ENCODE data around the gene ANGPTL8. TPM values are rescaled to one million over a fixed set of nuclear protein-coding genes. Genes with fewer than 3 reads are reported as not detected.

ANGPTL8 gene
- total RNA-seq, 1 experiment from 2014 or later = not detected

DNA sequence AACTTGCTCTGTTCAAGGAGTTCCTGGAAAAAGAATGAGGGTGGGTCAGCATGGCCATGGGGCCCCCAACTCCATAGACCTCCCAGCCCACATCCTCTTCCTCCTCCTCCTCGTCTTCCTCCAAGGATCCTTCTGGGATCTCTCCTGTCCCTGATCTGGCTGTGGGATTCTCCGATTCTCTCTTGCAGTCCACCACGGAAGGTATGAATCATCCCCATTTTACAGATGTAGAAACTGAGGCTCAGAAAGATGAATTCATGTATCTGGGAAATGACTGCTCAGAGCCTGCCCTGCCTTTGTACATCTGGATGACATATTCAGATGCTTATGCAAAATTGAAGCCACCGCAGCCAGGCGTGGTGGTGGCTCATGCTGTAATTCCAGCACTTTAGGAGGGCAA, 39.9 kb upstream of the ANGPTL8 start:
- no peaks in the 10 kb centered on the region for H3K9me3 ChIP-seq (ENCODE audit: control insufficient read depth, insufficient read depth, low read depth, low read length)
- no peaks in the 10 kb centered on the region for H3K27me3 ChIP-seq (ENCODE audit: control insufficient read depth, insufficient read depth, low read length)
- ATAC-seq (no peak), DNase-seq (ENCODE audit: low read depth, low spot score) (no peak)
- no TSS peak for BruUV-seq (replicated peaks)
- H3K27ac ChIP-seq (ENCODE audit: low read length) = peak overlapping the region; percentile 82; the same call in 1 of the 2 replicates
- no peak for TF ChIP-seq CTCF (IDR thresholded peaks at IDR 0.05)
- TF ChIP-seq TCF7L2 (IDR thresholded peaks at IDR 0.05; ENCODE audit: low read depth, low read length) = no peak
- no peak for TF ChIP-seq REST (IDR thresholded peaks at IDR 0.05; ENCODE audit: insufficient read depth in 1 of 2, low read depth in 2 of 2, low read length in 1 of 2)
- TF ChIP-seq SIN3A (IDR thresholded peaks at IDR 0.05; ENCODE audit: borderline replicate concordance, insufficient read depth, low read depth, low read length) = no peak
- no peak for TF ChIP-seq POLR2AphosphoS5 (IDR thresholded peaks at IDR 0.05; ENCODE audit: low read depth, low read length)
- peaks cover 28% of the 10 kb centered on the region for H3K4me1 ChIP-seq (ENCODE audit: control insufficient read depth, insufficient read depth, low read length)
- no peak overlapping the region for H3K4me3 ChIP-seq (ENCODE audit: low read depth in 2 of 2, low read length in 2 of 2)
- in situ Hi-C loops (cut with HindIII; ENCODE audit: low pct_unique_long_range_greater_than_20kb, low sequenced_read_pairs) (no loop called here), intact Hi-C loops (cut with micrococcal nuclease; ENCODE audit: unreplicated experiment) (no loop called here)
- ChIA-PET CTCF (no interaction called here), POLR2A (no interaction called here)
- H3K36me3 ChIP-seq (ENCODE audit: control insufficient read depth, insufficient read depth, low read length) = no peaks in the 10 kb centered on the region

DNA sequence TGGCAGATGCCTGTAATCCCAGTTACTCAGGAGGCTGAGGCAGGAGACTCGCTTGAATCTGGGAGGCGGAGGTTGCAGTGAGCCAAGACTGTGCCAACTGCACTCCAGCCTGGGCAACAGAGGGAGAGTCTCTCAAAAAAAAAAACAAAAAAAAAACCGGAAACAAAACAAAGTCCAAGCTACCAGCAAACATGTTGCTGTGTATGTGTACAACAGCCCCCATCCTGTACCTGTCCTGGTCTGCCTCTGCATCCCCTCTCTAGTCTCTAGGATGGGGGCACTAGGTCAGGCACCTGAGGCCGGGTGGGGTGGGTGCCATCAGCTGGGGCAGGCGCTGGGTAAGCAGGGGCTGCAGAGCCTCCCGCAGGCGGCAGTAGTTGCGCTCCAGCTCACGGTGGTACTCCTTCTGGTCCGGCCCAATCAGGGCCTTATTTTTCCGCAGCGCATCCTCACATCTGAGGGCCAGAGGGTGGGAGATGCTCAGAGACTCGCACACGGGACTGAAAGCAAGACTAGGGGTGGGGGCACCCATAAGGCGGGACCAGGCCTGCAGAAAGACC, 39.3 kb upstream of the ANGPTL8 start:
- Histone ChIP-seq H3K36me3 (ENCODE audit: control insufficient read depth, insufficient read depth, low read length) (no peaks in the 10 kb centered on the region), H3K4me3 (ENCODE audit: low read depth in 2 of 2, low read length in 2 of 2) (no peak overlapping the region), H3K27me3 (ENCODE audit: control insufficient read depth, insufficient read depth, low read length) (no peaks in the 10 kb centered on the region), H3K4me1 (ENCODE audit: control insufficient read depth, insufficient read depth, low read length) (peaks cover 26% of the 10 kb centered on the region), H3K27ac (ENCODE audit: low read length) (no peak overlapping the region), H3K9me3 (ENCODE audit: control insufficient read depth, insufficient read depth, low read depth, low read length) (no peaks in the 10 kb centered on the region)
- no TSS peak for BruUV-seq (replicated peaks)
- POLR2A ChIA-PET = no interaction called here
- CTCF ChIA-PET = no interaction called here
- TF ChIP-seq CTCF (IDR thresholded peaks at IDR 0.05) (no peak), POLR2AphosphoS5 (IDR thresholded peaks at IDR 0.05; ENCODE audit: low read depth, low read length) (no peak), SIN3A (IDR thresholded peaks at IDR 0.05; ENCODE audit: borderline replicate concordance, insufficient read depth, low read depth, low read length) (no peak), REST (IDR thresholded peaks at IDR 0.05; ENCODE audit: insufficient read depth in 1 of 2, low read depth in 2 of 2, low read length in 1 of 2) (no peak), TCF7L2 (IDR thresholded peaks at IDR 0.05; ENCODE audit: low read depth, low read length) (no peak)
- intact Hi-C loops (cut with micrococcal nuclease; ENCODE audit: unreplicated experiment) (loop anchor here (5.0 kb wide), 1 partner anchor 63 kb away; no protein-coding TSS in a partner anchor), in situ Hi-C loops (cut with HindIII; ENCODE audit: low pct_unique_long_range_greater_than_20kb, low sequenced_read_pairs) (no loop called here)
- ATAC-seq (no peak), DNase-seq (ENCODE audit: low read depth, low spot score) (no peak)

All from Panc1 (cell line).